ENCODE data around the gene TEX264. TPM values are rescaled to one million over a fixed set of nuclear protein-coding genes. Genes with fewer than 3 reads are reported as not detected.

Gene TEX264
- total RNA-seq, 1 donor from 2014 or later: 28.2 TPM

DNA sequence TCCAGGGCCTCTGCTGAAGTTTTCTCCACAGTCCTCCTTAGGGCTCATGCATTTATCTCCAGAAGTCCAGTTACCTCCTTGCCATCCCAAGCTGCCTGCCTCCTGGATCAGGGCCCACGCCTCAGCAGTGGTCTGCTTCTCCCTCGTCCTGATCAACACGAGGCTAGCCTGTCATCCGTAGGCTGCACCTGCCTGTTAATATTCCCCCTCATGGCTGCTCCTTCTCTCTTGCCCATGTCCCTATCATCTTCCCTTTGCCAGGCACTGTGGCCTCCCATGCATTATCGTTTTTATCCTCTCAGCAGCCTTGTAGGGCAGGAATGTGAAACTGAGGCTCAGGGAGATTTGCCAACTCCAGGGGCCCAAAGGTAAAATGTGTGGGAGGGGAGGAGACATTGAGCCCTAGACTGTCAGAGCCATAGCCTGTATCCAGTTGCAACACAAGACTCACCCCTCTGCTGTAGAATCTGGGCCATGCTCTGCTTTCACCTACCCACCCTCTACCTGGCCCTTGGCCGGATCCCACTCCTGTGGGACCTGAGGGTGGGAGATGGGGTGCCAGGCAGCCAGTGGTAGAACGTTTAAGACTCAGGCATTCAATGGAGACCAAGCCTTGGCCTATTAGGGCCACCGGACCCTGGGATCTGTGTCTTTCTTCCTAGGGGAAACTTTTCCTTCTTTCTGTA lies 40.4 kb downstream of the TEX264 start:
- Histone ChIP-seq H3K4me3 (ENCODE audit: insufficient read depth, low read depth, low read length) (no peak overlapping the region), H3K79me2 (ENCODE audit: insufficient read depth, low read length) (no peaks in the 10 kb centered on the region), H4K20me1 (ENCODE audit: insufficient read depth, low read length) (peaks cover 10% of the 10 kb centered on the region), H2AFZ (ENCODE audit: low read depth, low read length) (no peak overlapping the region), H3K4me1 (ENCODE audit: insufficient read depth, low read length) (peaks cover 7% of the 10 kb centered on the region), H3K27ac (ENCODE audit: low read depth, low read length) (no peak overlapping the region), H3K4me2 (ENCODE audit: low read length) (no peak overlapping the region), H3K9ac (ENCODE audit: low read length) (no peak overlapping the region), H3K36me3 (ENCODE audit: insufficient read depth, low read length) (no peaks in the 10 kb centered on the region), H3K27me3 (ENCODE audit: insufficient read depth, low read length) (peaks cover 16% of the 10 kb centered on the region), H3K9me3 (ENCODE audit: insufficient read depth, low read depth, low read length) (no peaks in the 10 kb centered on the region)
- Mint-ChIP-seq H3K4me1 (ENCODE audit: low read depth, unreplicated experiment) (no peaks in the 10 kb centered on the region), H3K27me3 (ENCODE audit: low read depth, unreplicated experiment) (peaks cover 46% of the 10 kb centered on the region), H3K27ac (ENCODE audit: unreplicated experiment) (no peak overlapping the region), H3K9me3 (ENCODE audit: unreplicated experiment) (peaks cover 9% of the 10 kb centered on the region), H3K4me3 (ENCODE audit: unreplicated experiment) (no peak overlapping the region), H3K36me3 (ENCODE audit: low read depth, unreplicated experiment) (no peaks in the 10 kb centered on the region)
- DNase-seq (ENCODE audit: low read depth) (no peak), FAIRE-seq (no peak)
- TF ChIP-seq EZH2 (IDR thresholded peaks at IDR 0.05; ENCODE audit: insufficient read depth, low read length) (no peak), CTCF (IDR thresholded peaks at IDR 0.05; ENCODE audit: insufficient read depth, low read depth, low read length) (no peak)

- Histone ChIP-seq H3K27ac (ENCODE audit: low read depth, low read length) (no peak overlapping the region), H3K4me1 (ENCODE audit: insufficient read depth, low read length) (peaks cover 6% of the 10 kb centered on the region), H3K9me3 (ENCODE audit: insufficient read depth, low read depth, low read length) (no peaks in the 10 kb centered on the region), H3K36me3 (ENCODE audit: insufficient read depth, low read length) (no peaks in the 10 kb centered on the region), H3K79me2 (ENCODE audit: insufficient read depth, low read length) (no peaks in the 10 kb centered on the region), H3K4me3 (ENCODE audit: insufficient read depth, low read depth, low read length) (no peak overlapping the region), H4K20me1 (ENCODE audit: insufficient read depth, low read length) (peaks cover 10% of the 10 kb centered on the region), H3K9ac (ENCODE audit: low read length) (no peak overlapping the region), H2AFZ (ENCODE audit: low read depth, low read length) (no peak overlapping the region), H3K27me3 (ENCODE audit: insufficient read depth, low read length) (peaks cover 16% of the 10 kb centered on the region), H3K4me2 (ENCODE audit: low read length) (no peak overlapping the region)
- TF ChIP-seq CTCF (IDR thresholded peaks at IDR 0.05; ENCODE audit: insufficient read depth, low read depth, low read length): no peak
- TF ChIP-seq EZH2 (IDR thresholded peaks at IDR 0.05; ENCODE audit: insufficient read depth, low read length): no peak
- H3K27me3 Mint-ChIP-seq (ENCODE audit: low read depth, unreplicated experiment): peaks cover 46% of the 10 kb centered on the region
- no peaks in the 10 kb centered on the region for H3K4me1 Mint-ChIP-seq (ENCODE audit: low read depth, unreplicated experiment)
- no peaks in the 10 kb centered on the region for H3K36me3 Mint-ChIP-seq (ENCODE audit: low read depth, unreplicated experiment)
- FAIRE-seq (no peak), DNase-seq (ENCODE audit: low read depth) (no peak)
- H3K27ac Mint-ChIP-seq (ENCODE audit: unreplicated experiment): no peak overlapping the region
- H3K4me3 Mint-ChIP-seq (ENCODE audit: unreplicated experiment): no peak overlapping the region
- peaks cover 9% of the 10 kb centered on the region for H3K9me3 Mint-ChIP-seq (ENCODE audit: unreplicated experiment)
These were observed 41.0 kb downstream of the TEX264 start for GRCh38 chr3:51712038-51712420.

DNA sequence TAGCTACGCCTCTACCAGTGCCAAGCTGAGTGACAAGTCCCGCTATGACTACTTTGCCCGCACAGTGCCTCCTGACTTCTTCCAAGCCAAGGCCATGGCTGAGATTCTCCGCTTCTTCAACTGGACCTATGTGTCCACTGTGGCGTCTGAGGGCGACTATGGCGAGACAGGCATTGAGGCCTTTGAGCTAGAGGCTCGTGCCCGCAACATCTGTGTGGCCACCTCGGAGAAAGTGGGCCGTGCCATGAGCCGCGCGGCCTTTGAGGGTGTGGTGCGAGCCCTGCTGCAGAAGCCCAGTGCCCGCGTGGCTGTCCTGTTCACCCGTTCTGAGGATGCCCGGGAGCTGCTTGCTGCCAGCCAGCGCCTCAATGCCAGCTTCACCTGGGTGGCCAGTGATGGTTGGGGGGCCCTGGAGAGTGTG lies 41.5 kb downstream of the TEX264 start:
- TF ChIP-seq CTCF (IDR thresholded peaks at IDR 0.05; ENCODE audit: insufficient read depth, low read depth, low read length) (no peak), EZH2 (IDR thresholded peaks at IDR 0.05; ENCODE audit: insufficient read depth, low read length) (no peak)

More for the DNA sequence above, 41.5 kb downstream of the TEX264 start:
- Histone ChIP-seq H3K9me3 (ENCODE audit: insufficient read depth, low read depth, low read length) (no peaks in the 10 kb centered on the region), H2AFZ (ENCODE audit: low read depth, low read length) (no peak overlapping the region), H3K4me1 (ENCODE audit: insufficient read depth, low read length) (peaks cover 1% of the 10 kb centered on the region), H3K4me2 (ENCODE audit: low read length) (no peak overlapping the region), H3K4me3 (ENCODE audit: insufficient read depth, low read depth, low read length) (no peak overlapping the region), H4K20me1 (ENCODE audit: insufficient read depth, low read length) (peaks cover 5% of the 10 kb centered on the region), H3K9ac (ENCODE audit: low read length) (no peak overlapping the region), H3K27me3 (ENCODE audit: insufficient read depth, low read length) (peaks cover 13% of the 10 kb centered on the region), H3K79me2 (ENCODE audit: insufficient read depth, low read length) (no peaks in the 10 kb centered on the region), H3K36me3 (ENCODE audit: insufficient read depth, low read length) (no peaks in the 10 kb centered on the region), H3K27ac (ENCODE audit: low read depth, low read length) (no peak overlapping the region)
- DNase-seq (ENCODE audit: low read depth): no peak
- no peak for FAIRE-seq
- Mint-ChIP-seq H3K27me3 (ENCODE audit: low read depth, unreplicated experiment) (peaks cover 47% of the 10 kb centered on the region), H3K36me3 (ENCODE audit: low read depth, unreplicated experiment) (no peaks in the 10 kb centered on the region), H3K27ac (ENCODE audit: unreplicated experiment) (no peak overlapping the region), H3K9me3 (ENCODE audit: unreplicated experiment) (peaks cover 9% of the 10 kb centered on the region), H3K4me3 (ENCODE audit: unreplicated experiment) (no peak overlapping the region), H3K4me1 (ENCODE audit: low read depth, unreplicated experiment) (no peaks in the 10 kb centered on the region)
